Glomerular visceral epithelial cell (primary cell): ENCODE data around the gene PRRT1B.
"Not testable (repeated sequence)": the region's sequence is repeated elsewhere in the genome, so short reads cannot be mapped to it uniquely, and the experiment has no call there.

Source experiments
- DNase-seq: peaks from one replicate; pipeline ENCODE4 v3.0.0-alpha.2; 2016; ENCODE audit errors: extremely low spot score

Gene PRRT1B

DNA sequence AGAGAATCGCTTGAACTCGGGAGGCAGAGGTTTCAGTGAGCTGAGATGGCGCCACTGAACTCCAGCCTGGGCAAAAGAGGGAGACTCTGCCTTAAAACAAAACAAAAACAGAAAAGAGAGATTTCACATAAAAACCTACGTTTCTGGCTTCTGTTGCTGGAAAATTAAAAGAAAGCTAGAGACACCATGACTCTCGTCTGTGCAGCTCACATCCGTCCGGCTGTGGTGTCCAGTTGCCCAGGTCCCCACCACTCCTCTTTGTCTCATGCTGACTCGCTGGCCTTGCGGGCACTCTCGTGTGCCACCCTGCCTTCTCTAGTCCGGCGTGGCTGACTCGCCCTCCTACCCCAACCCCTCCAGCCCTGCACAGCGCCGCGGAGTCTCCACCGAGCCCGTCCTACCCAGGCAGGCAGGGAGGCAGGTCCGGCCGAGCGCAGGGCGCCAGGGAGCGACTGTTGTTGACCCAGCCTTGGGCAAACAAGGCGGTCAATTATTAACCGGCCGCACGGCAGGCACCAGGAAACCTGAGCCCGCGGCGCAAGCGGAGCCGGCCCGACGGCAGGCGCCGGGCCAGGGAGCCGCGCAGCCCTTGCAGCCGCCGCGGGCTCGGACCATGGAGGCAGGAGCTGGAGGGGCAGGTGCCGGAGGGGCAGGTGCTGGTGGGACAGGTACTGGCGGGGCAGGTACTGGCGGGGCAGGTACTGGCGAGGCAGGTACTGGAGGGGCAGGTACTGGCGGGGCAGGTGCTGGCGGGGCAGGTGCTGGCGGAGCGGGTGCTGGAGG, at the start of gene PRRT1B:
TSS of gene PRRT1B (plus strand) at position 521 of the 783 bp plus-strand sequence. CDS start at position 614, 93 bp downstream.
- DNase-seq, result peak; percentile 76

DNA sequence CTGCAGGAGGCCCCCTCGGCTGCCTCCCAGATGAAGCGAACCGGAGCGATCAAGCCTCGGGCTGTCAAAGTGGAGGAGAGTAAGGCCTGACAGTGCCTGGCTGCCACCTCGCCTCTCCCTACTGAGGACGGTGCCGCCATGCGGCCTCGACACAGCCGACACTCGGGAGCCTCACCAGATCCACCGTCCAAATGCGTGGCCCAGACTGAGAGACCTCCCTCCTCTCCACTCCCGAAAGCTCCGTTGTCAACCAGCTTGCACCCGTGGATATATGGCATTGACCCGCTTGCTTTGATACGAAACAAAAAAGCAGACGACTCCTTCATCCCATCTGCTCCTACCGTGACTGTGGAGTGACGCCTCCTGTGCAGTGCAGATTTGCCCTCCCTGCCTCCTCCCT, 49.5 kb upstream of the PRRT1B start:
- no peak for DNase-seq

DNA sequence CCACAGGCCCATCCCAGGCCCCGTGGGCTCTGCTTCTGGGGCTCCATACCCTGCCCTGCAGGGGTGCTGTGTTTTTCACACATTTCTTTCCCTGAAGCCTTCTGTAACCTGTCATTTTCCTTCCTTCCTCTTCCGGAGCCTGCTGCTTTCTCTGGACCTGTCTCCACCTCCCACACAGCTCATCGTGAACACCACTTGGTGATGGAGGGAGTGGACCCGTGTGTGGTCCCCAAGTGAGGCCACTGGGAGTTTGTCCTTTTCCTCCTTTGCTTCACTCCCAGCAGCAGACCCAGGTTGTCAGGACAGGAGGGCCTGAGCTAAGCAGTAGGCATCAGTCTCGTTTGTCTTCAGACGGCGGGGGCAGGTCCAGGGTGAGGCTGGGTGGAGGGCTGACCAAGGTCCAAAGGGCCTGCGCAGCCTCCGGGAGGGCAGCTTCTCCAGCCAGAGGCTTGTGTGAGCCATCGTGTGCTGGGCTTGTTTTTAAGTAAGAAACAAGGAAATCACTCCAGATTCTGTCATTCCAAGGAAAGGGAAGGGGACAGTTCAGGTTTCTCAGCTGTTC, 48.4 kb upstream of the PRRT1B start:
- DNase-seq, result no peak

DNA sequence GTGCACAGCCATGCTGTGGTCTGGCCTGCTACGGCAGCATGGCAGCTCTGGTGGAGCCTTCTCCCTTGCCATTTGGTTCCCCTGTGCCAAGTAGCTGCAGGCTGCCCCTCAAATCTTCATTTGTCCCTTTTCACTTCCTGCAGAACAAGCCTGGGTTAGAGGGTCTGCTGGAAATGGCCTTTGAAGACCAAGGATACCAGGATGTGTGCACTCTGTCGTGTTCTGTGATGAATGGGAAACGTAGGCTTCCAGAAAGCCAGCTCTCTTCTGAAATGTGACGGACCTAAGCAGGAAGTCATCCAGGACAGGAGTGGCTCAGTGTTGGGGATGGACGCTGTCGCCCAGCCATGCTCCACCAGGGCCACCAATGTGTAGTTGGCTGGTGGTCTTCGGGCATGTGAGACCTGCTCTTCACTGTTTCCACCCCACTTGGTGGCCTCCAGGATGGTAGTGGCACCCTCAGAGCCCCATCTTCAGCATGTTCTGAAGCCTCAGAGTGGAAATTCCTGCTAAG, 46.0 kb upstream of the PRRT1B start:
- DNase-seq, result no peak

- DNase-seq, result no peak
Measured at GRCh38 chr9:131500377-131500776, 44.9 kb upstream of the PRRT1B start.

- DNase-seq, result peak; percentile 86
Measured at GRCh38 chr9:131500939-131501541, 44.3 kb upstream of the PRRT1B start.

GRCh38 chr9:131502781-131503625, 42.3 kb upstream of the PRRT1B start, which contains the start of gene POMT1:
Gene POMT1, plus strand, starts transcription at chr9:131502918. Its CDS starts 1,301 bp downstream, at chr9:131504219.
- peak; percentile 88 for DNase-seq

GRCh38 chr9:131503626-131504465, 41.5 kb upstream of the PRRT1B start:
- DNase-seq, result peak; percentile 63

GRCh38 chr9:131505012-131505411, 40.3 kb upstream of the PRRT1B start:
- no peak for DNase-seq

GRCh38 chr9:131511416-131511815, 33.9 kb upstream of the PRRT1B start:
- no peak for DNase-seq

DNA sequence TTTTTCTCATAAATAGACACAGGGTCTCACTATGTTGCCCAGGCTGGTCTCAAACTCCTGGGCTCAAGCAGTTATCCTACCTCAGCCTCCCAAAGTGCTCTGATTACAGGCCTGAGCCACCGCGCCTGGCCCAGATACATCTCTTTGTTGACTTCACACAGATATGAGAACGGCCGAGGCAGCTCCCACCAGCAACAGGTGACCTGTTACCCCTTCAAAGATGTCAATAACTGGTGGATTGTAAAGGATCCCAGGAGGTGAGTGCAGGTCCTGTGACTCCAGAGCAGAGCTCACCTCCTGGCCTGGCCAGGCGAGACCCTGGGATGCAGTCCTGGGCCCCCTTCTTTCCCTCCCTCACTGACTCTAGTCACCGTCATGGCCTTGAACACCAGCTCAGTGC, 33.4 kb upstream of the PRRT1B start:
- no peak for DNase-seq

GRCh38 chr9:131513177-131513576, 32.1 kb upstream of the PRRT1B start:
- DNase-seq, result no peak

GRCh38 chr9:131515559-131516031, 29.7 kb upstream of the PRRT1B start:
- not testable (repeated sequence) for DNase-seq

GRCh38 chr9:131516100-131516499, 29.2 kb upstream of the PRRT1B start:
- no peak for DNase-seq

DNA sequence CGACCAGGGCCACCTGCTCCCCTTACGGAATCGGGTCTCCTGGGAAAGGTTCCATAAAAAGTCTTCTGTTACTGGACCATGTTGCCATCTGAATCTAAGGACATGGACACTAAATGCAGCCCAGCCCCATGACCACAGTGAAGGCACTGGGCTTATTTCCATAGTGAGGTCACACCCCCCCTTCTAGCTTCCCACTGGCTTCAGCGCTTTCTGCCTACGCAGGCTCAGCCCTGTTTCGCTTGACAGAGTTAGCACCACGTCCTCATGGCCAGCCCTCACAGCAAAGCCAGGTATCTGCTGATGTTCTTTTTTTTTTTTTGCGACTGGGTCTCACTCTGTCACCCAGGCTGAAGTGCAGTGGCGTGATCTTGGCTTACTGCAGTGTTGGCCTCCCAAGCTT, 28.4 kb upstream of the PRRT1B start:
- DNase-seq, result no peak

GRCh38 chr9:131517761-131518190, 27.5 kb upstream of the PRRT1B start:
- no peak for DNase-seq

DNA sequence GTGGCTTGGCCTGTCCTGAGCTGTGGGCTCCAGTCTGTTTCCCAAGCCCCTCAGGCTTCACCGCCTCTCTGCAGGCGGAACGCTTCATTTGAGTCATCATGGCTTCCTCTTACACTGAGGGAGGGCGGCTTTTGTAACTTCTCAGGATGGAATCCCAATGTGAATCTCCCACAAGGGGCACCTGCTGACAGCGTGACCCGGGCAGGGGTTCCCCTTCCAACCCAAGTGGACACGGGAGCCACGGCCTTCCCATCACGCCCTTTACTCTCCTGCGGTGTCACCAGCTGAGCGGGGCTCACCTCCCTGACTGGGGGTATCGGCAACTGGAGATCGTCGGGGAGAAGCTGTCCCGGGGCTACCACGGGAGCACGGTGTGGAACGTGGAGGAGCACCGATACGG, 26.8 kb upstream of the PRRT1B start:
- no peak for DNase-seq

GRCh38 chr9:131520503-131520902, 24.8 kb upstream of the PRRT1B start:
- DNase-seq, result no peak

GRCh38 chr9:131521203-131521602, 24.1 kb upstream of the PRRT1B start:
- no peak for DNase-seq

DNA sequence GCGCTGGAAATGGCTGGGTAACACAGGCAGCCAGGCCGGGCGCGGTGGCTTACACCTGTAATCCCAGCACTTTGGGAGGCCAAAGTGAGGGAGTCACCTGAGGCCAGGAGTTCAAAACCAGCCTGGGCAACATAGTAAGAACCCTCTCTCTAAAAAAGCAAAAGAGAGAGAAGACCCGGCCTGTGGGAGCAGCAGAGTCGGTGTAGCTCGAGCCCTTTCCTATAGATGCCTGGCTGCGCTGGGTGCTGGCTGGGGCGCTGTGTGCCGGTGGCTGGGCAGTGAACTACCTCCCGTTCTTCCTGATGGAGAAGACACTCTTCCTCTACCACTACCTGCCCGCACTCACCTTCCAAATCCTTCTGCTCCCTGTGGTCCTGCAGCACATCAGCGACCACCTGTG, 23.5 kb upstream of the PRRT1B start:
- DNase-seq, result no peak
